Posterior cingulate gyrus (tissue), 11 donors: Measurements from ENCODE around the gene DPYD.
"Not testable (repeated sequence)": the region's sequence is repeated elsewhere in the genome, so short reads cannot be mapped to it uniquely, and the experiment has no call there.

ENCODE experiments used
- DNase-seq, 10 donors: peaks; one replicate each; pipeline versions ENCODE4 v3.0.0 to v3.0.0-alpha.2; 2020 to 2021; ENCODE audit warnings: mixed read lengths in 3 of 10
- intact Hi-C: fragments of 100-400 bp; cut with DNase I; formaldehyde crosslinking; loops from one replicate; pipeline ENCODE4 v1.15.1; 2023

Gene DPYD

GRCh38 chr1:97392701-97393100 lies 528.1 kb downstream of the DPYD start:
- intact Hi-C loops = no loop called here
- no peak for DNase-seq

- no peak for DNase-seq
- intact Hi-C loops = no loop called here
Observed at GRCh38 chr1:97385536-97386277, 535.1 kb downstream of the DPYD start.

GRCh38 chr1:97384294-97384968 lies 536.4 kb downstream of the DPYD start:
- DNase-seq = no peak
- intact Hi-C loops = no loop called here

- DNase-seq = no peak
- intact Hi-C loops = no loop called here
Observed at GRCh38 chr1:97383797-97384196, 537.0 kb downstream of the DPYD start.

DNA sequence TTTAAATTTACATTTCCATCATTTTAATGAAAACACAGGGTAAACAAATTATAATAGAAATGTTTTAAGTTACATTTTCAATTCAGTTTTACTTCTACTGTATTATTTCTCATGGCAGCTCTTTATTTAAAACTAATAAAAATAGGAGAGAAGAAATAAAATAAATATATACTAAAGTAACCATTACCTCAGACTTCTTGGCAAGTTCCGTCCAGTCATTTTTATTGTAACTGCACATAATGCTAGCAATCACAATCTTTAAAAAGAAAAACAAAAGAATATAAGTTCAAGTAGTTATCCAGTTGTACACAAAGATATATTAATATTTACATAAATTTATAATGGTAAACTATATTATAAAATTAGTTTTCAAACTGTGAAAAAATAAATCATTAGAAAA lies 538.6 kb downstream of the DPYD start:
- intact Hi-C loops = no loop called here
- no peak for DNase-seq

- no peak for DNase-seq
- intact Hi-C loops = no loop called here
Observed at GRCh38 chr1:97379387-97380075, 541.3 kb downstream of the DPYD start.

DNA sequence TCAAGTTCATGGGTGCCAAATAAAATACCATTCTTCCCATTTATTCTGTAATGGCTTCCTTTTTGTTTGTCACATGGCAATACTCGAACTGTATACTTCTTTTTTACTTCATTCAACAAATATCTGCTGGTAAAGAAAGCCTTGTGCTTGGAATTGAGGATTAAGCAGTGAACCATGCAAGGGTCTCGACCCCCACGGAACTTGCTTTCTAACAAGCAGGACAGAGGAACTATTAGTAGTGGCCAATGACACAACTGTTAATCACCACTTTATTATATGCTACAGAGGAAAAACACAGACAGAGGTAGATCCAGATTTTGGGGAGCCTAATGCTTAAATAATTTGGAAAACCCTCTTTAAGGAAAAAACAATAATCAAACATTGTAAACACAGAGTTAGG lies 542.2 kb downstream of the DPYD start:
- DNase-seq = no peak
- intact Hi-C loops = no loop called here

DNA sequence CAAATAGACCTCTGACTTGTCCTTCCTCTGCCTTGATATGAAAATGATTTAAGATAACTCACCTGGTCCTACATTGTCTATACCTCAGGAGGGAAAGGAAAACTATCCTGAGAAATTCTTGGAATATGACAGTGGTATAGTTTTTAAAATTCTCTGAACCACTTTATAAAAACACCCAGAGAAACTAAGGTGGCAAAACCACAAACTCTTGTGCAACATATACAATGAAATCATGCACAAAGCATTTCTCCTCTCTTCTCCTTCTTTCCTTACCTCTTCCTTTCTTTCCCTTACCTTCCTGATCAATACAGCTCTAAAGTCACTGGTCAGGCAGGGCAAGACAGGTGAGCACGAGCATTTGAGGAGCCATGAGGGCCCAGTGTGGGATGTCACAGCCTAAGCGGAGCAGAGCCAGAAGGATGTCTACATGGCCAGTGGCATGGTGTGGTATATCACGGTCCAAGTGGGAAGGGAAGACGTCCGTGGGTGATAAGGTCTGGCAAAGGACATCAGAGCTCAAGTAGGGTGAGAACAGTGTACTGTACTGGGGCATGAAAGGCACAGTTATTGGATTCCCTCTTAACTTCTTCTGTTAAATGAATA lies 543.3 kb downstream of the DPYD start:
- intact Hi-C loops = no loop called here
- no peak for DNase-seq

- no peak for DNase-seq
- intact Hi-C loops = no loop called here
Observed at GRCh38 chr1:97373000-97373399, 547.8 kb downstream of the DPYD start.

GRCh38 chr1:97372531-97372930 lies 548.3 kb downstream of the DPYD start:
- intact Hi-C loops = no loop called here
- no peak for DNase-seq

DNA sequence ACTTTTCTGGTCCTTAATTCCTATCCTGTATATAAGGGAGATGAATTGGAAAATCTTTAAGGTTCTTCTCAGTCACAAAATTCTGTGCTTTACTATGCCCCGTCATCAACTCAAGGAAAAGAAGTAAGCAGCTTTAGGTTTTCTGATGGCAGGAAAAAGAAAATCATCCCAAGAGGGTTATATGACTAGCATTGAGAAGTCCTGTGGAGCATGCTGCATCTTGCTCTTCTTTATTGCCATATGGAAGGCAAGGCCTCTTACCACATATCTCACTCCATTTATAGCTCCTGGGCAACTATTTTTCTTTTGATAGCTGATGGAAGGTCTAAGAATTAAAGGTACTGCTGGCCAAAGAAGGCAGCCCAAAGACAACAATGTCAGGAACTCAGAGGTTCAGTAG lies 552.5 kb downstream of the DPYD start:
- intact Hi-C loops = no loop called here
- no peak for DNase-seq

- intact Hi-C loops = no loop called here
Observed at GRCh38 chr1:97366984-97367383, 553.9 kb downstream of the DPYD start.

GRCh38 chr1:97365026-97365425 lies 555.8 kb downstream of the DPYD start:
- DNase-seq = no peak
- intact Hi-C loops = no loop called here

More at GRCh38 chr1:97366984-97367383, 553.9 kb downstream of the DPYD start:
- DNase-seq = no peak

DNA sequence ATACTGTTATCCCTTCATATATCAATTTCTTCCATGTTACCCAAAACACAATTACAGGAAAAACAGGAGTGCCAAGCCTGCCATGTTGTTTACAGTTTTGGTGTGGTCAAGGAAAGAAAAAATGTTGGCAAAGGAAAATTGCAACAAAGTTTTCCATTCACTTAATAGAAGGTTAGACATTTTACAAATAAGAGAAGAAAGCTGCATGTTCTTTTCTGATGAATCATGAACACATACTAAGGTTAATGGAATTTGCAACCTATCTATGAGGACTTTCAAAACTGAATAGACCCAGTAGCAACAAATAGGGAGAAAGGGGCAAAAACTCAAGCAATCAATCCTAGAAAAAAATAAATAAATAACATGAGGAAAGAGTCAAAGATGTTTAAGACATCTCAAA lies 556.7 kb downstream of the DPYD start:
- DNase-seq = no peak

GRCh38 chr1:97356309-97356708 lies 564.5 kb downstream of the DPYD start:
- no peak for DNase-seq
- intact Hi-C loops = no loop called here

More for the DNA sequence above, 556.7 kb downstream of the DPYD start:
- intact Hi-C loops = no loop called here

DNA sequence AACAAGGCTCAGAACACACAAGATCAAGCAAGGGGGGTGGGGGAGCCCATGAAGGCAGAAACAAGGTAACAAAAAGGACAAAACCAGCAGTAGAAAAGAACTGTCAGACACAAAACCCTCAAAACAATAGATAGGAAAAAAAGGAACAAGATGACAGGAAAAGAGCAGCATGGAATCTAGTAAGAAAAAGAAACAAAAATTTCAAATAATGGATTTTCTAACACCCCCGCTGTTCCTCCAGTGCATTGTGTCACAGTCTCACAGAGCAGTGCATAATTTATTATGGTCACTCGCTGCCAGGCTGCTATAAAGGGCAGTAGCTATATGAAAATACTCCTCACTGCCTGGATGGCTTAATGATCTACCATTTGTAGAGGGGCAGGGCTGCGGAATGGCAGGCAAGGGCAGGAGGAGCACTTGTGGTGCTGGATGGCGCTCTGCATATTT lies 567.9 kb downstream of the DPYD start:
- DNase-seq = no peak
- intact Hi-C loops = no loop called here

GRCh38 chr1:97351846-97352245 lies 569.0 kb downstream of the DPYD start:
- no peak for DNase-seq
- intact Hi-C loops = no loop called here

DNA sequence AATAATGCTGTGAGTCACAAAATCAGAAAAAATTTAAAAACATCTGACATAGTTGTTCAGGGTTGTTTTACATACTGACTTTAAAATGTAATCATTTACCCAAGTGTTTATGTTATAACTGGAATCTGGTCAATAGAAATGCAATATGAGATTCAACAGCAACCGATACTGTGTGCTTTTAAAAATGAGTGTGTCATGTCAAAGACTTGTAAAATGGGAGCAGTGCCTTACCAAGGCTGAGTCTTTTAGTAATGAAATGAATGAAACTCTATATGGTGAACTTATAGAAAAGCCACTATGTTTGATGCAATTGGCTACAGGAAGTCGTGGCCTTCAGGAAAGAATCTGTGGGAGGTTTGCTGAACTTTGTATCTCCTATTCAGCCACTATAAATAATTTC lies 570.2 kb downstream of the DPYD start:
- intact Hi-C loops = no loop called here

GRCh38 chr1:97350241-97350640 lies 570.6 kb downstream of the DPYD start:
- intact Hi-C loops = no loop called here
- DNase-seq = no peak

More for the DNA sequence above, 570.2 kb downstream of the DPYD start:
- no peak for DNase-seq

- intact Hi-C loops = not testable (repeated sequence)
Observed at GRCh38 chr1:97349794-97350193, 571.0 kb downstream of the DPYD start.

GRCh38 chr1:97348599-97349265 lies 572.1 kb downstream of the DPYD start:
- DNase-seq = no peak
- intact Hi-C loops = no loop called here

More at GRCh38 chr1:97349794-97350193, 571.0 kb downstream of the DPYD start:
- DNase-seq = not testable (repeated sequence)
